Measurements from ENCODE around the gene CNOT8.

DNA sequence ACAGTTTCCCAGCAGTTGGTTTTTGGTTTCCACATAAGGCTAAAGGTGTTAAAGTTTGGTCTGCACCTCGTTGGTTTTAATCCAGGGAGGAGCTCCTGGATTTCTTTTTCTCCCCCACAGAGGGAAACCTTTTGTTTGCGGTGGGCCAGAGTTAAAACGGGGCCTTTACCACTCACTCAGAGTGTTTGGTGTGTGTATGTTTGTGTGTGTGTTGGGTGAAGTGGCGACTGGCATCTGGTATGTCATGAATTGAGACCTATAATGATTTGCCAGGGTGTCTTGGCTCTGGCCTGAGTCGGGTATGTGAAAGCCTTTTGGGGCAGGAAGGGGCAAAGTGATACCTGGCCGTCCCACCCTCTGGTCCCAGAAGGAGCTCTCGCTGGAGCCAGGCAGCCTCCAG, 38.9 kb upstream of the CNOT8 start:
- no peak for TF ChIP-seq GATA2 (IDR thresholded peaks at IDR 0.05; ENCODE audit: low read depth, low read length)
- TF ChIP-seq GATA3 (IDR thresholded peaks at IDR 0.05; ENCODE audit: low read depth, low read length), result no peak

All from SH-SY5Y (cell line).